GM20000 (cell line): ENCODE results near the gene ADD1.

ENCODE experiments used
- DNase-seq: peaks from one replicate; pipeline ENCODE4 v3.0.0; 2012; ENCODE audit warnings: low spot score
- CTCF ChIP-seq: IDR thresholded peaks from 2 replicates; pipeline ENCODE4 v1.5.1; 2012; ENCODE audit warnings: mild to moderate bottlenecking, control low read depth; ENCODE audit errors: extremely low read depth, missing control alignments

The ADD1 gene

GRCh38 chr4:2869659-2870058, 26.0 kb downstream of the ADD1 start:
- no peak for DNase-seq
- TF ChIP-seq CTCF, result no peak

GRCh38 chr4:2870082-2870481, 26.4 kb downstream of the ADD1 start:
- no peak for TF ChIP-seq CTCF
- no peak for DNase-seq

- no peak for TF ChIP-seq CTCF
- DNase-seq, result no peak
These were observed 27.8 kb downstream of the ADD1 start for GRCh38 chr4:2871466-2871865.

GRCh38 chr4:2871911-2872310, 28.3 kb downstream of the ADD1 start:
- TF ChIP-seq CTCF, result no peak

GRCh38 chr4:2873329-2873728, 29.7 kb downstream of the ADD1 start:
- TF ChIP-seq CTCF, result no peak
- no peak for DNase-seq

More at GRCh38 chr4:2871911-2872310, 28.3 kb downstream of the ADD1 start:
- no peak for DNase-seq

GRCh38 chr4:2874861-2875260, 31.2 kb downstream of the ADD1 start:
- TF ChIP-seq CTCF, result no peak
- DNase-seq, result no peak

GRCh38 chr4:2875556-2875955, 31.9 kb downstream of the ADD1 start:
- DNase-seq, result no peak
- TF ChIP-seq CTCF, result no peak
